HG02938 (cell line): ENCODE data around the gene FLNC.

Experiments
- ATAC-seq: cut with Tn5 transposase; IDR thresholded peaks from one replicate; pipeline ENCODE4 v1.9.1; 2021; ENCODE audit warnings: mild to moderate bottlenecking, moderate library complexity; ENCODE audit not compliant: unreplicated experiment

The FLNC gene

DNA sequence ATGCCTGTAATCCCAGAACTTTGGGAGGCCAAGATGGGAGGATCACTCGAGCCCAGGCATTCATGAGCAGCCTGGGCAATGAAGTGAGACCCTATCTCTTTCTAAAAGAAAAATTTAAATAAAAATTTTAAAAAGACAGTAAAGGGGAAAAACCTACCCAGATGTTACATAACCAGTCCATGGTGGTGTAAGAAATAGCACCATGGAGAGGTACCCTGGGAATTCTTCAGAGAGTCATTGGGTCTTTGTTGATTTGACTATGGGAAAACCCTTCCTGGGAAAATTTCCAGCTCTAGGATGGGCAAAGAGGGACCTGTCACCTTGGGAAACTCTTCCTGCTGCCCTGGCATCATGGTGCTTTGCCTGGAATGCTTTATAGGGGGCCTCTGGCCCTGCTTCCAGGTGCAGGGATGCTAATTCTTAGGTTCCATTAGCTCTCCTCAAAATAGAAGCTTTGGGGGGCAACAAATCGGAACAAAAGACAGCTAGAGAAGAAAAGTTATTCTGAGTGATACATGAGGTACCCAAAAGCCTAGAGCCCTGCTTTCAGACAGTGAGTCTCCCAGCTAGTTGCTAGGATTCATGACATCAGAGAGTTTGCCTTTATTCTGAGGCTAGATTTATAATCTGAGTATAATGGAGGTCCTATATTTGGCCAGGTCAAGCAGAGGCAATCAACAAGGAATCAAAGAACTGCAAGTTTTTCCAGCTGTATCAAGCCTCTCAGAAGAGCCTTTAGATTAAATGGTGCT is 28.4 kb upstream of the FLNC start:
- no peak for ATAC-seq

DNA sequence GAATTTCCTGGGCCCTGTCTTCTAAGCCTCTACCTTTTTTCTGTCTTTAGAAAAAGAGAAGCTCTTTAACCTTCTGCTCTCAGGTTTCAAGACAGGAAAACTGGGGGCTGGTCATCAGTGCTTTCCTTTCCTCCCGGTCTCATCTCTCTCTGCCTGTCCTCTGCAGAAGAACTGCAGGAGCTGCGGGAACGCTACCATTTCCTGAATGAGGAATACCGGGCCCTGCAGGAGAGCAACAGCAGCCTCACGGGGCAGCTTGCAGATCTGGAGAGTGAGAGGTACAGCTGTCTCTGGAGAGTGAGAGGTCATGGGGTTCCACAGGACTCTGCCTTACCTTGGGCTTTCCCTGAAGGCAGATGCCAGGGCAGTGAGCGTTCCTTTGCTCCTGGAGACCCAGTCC is 25.7 kb upstream of the FLNC start:
- ATAC-seq: no peak

DNA sequence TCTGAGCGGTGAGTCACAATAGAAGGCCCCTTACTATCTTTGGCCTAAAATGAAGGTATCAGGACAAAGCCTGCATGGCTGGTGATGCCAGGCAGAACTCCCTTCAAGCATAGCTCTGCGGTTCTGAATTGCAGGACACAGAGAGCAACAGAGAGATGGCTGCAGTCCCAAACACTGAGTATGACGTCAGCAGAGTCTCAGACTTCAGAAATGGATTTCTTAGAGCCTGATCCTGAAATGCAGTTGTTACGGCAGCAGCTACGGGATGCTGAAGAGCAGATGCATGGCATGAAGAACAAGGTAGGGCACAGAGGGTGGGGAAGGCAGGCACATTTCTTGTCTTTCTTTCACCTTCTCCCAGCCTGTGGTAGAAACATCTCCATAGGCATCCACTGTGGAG is 25.0 kb upstream of the FLNC start:
- ATAC-seq: no peak

DNA sequence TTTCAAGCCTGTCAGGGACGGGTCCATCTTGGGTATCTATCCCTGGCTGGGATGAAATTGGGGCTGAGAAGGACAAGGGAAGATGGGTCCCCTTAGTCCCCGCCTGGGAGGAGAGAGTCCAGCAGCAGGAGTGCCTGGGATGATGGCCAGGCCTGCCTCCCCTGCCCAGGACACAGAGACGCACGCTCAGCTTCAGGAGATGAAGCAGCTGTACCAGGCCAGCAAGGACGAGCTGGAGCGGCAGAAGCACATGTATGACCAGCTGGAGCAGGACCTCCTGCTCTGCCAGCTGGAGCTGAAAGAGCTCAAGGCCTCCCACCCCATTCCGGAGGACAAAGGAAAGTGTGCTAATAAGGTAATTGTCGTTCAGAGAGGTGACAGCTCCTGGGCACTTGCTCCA is 23.0 kb upstream of the FLNC start:
- ATAC-seq: no peak

DNA sequence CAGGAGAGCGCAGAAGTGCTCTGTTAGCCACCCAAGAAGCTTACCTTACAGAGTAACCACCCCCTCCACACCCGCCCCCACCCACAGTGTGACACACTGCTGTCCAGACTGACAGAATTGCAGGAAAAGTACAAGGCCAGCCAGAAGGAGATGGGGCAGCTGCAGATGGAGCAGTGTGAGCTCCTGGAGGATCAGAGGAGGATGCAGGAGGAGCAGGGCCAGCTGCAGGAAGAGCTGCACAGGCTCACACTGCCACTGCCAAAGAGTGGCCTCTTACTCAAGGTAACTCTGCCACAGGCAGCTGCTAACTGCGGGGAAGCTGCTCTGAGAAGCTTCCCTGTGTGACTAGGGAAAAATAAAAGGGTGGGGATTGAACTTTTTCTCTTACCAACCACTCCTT is 20.8 kb upstream of the FLNC start:
- ATAC-seq: no peak

DNA sequence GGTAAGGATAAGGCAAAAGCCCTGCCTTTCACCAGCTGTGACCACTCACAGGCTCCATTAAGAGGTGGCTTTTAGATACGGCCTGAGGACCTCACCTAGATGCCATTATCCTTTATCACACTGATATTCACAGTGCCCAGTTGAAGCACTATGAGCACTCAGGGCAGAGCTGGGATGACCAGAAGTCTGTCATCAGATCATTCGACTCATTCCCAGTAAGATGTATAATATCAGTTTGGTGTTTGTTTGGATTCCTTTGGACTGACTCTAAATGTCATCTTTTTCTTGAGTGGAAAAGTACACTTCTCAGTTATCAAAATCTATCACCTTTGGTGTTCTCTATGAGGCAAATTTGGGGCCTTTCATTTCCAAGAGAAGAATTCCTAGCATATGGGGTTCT is 19.7 kb upstream of the FLNC start:
- no peak for ATAC-seq

DNA sequence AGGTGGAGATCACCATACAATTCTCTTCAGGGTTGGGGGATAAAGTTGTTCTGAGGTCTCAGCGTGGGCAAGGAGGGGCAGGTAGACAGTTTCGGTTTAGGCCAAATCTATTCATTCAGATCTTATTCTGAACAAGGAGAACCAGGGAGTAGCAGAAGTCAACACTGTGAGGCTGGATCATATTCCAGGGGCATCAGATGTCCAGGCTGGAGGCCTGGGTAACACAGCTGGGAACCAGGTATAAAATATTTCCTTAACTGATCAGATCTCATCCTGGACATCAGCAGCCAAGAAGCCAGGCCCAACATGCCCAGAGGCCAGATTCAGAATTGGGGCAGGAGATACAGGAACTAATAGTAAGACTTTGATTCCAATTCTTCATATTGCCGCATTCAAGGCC is 19.2 kb upstream of the FLNC start:
- ATAC-seq: no peak

DNA sequence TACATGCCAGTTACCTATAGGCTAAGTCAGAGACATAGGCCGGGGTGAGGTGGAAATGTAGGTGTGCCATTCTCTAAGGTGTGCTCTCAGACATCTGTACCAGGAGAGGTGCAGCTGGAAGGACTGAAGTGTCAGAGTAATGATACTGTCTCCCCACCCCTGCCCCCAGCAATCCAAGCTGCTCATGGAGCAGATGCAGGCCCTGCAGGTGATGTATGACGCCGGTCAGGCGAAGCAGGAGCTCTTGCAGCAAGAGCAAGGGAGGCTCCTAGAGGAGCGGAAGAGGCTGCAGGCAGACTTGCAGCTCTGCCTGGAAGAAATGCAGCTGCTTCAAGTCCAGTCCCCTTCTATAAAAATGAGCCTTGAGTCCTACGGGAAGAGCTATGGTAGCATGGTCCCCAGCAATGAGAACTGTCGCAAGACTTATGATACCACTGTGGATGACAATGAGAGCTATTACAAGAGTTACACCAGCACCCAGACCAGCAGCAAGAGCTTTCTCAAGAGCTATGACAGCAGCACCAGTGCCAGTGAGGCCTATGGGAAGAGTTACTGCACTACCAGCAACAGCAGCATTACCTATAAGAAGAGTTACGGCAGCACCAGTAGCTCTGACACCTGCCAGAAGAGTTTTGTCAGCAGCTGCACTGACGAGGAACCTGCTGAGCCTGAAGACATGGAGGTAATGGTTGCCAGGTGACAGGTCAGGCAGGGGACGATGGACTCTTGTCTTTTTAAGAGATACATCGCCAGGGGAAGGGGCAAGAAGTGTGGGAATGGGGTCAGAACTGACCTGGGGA is 18.4 kb upstream of the FLNC start:
- no peak for ATAC-seq

DNA sequence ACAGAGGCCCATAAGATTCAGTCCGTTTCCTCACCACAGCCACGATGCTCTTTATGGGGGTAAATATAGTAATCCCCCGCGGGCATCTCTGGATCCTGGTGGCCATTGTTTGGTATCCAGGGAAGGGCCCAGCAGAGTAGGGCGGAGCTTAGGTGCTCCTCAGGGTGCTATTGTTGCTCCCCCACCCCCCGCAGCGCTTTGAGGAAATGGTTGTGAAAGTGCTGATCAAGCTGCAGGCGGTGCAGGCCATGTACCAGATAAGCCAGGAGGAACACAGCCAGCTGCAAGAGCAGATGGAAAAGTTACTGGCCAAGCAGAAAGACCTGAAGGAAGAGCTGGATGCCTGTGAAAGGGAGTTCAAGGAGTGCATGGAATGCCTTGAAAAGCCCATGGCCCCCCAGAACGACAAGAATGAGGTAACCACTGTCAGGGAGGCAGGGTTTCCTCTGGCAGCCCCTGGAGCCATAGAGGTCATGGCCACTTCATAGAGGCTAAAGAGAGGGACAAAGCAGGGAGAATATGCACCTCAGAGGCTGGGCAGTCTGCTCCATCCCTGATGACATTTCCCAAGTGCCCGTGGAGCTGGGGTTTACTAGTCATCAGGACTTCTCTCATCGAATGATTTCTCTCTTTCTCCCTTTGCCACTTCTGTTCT is 17.6 kb upstream of the FLNC start:
- ATAC-seq: no peak

DNA sequence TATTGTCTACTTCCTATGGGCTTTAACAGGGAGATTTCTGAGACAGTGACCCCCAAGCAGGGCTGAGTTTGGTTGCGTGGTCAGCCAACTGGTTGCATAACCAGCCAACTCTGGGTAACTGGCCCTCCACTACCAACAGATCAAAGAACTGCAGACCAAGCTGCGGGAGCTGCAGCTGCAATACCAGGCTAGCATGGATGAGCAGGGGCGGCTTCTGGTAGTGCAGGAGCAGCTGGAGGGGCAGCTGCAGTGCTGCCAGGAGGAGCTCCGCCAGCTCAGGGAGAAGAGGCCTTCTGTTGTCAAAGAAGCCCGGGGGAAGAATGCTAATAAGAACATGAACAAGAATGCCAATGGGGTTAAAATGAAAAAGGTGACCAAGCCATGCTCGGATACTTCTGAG is 15.7 kb upstream of the FLNC start:
- no peak for ATAC-seq

DNA sequence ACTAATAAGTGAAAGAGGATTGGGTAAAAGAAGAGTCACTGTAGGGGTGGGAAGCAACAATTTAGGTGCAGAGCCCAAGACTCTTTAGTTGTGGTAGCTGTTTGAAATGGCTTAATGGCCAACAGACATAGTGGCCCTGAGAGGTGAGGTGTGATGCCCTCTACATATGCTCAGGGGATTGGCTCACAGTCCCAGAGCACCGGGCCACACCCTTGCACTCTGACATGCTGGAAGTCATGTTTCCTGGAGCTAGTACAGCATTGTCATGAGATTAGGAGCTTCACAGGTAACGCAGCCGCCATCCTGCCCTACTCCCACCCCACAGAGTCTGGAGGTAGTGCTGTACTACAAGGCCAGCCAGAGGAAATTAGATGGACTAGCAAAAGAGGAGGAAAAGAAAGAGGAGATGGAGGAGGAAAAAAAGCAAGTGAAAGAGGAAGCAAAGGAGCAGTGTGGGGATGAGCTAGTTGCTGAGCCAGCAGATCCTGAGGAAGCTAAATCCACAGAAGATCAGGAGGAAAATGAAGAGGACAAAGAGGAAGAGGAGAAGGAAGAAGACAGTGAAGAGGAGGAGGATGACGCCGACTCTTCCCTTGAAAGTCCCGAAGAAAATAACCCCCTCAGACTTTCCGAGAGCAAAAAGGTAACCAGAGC is 14.8 kb upstream of the FLNC start:
- ATAC-seq: no peak

DNA sequence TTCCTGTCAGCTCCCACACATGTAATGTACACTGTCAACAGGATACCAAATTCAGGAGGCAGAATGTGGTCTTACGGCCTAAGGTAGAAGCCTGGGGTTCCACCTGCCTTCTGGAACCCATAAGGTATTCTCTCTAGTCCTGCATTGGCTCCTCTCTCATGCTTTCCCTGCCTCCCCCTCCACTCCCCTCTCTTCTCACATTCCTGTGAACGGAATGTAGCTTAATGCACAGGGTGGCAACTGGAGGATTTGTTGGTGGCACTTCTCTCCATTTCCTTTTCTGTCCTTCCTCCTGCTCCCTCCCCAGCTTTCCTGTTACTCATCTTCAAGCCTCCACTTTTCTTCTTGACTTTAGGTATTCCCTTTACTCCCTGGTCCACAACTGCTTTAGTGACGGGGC is 11.5 kb upstream of the FLNC start:
- no peak for ATAC-seq

DNA sequence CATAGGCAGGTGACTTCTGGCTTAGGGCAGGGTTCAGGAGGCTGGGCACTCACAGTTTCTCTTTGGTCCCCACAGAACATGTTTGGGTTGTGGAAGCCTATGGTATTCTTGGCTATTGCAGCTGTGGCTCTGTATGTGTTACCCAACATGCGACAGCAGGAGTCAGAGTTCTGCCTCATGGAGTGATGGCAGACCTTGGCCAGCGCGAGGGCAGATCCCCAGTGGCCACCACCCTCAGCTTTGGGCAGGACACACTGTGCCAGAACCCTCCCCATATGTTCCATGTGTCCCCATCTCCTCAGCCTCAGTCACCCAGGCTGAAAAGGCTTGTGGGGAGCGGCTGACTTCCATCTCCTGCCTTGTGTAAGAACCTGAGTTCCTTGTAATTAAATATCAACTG is 8.5 kb upstream of the FLNC start:
- no peak for ATAC-seq

DNA sequence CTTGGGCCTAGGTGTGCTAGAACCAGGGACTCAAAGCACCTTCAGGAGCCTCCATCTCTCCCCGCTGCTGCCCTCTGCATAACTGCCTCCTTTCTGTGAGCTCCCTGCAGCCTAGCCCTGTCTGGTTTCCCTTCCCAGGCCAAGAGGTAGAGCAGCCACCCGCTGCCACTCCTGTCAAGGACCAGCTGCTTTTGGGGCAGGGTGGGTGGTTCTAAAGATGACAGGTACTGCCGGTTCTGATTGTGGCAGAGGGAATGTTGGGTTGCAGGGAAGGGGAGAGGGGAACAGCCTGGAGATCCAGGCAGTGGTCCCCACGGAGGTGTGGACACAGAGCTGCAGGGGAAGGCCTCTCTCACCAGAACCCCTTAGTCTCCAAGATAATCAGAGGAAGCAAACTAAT is 3.7 kb upstream of the FLNC start:
- no peak for ATAC-seq

DNA sequence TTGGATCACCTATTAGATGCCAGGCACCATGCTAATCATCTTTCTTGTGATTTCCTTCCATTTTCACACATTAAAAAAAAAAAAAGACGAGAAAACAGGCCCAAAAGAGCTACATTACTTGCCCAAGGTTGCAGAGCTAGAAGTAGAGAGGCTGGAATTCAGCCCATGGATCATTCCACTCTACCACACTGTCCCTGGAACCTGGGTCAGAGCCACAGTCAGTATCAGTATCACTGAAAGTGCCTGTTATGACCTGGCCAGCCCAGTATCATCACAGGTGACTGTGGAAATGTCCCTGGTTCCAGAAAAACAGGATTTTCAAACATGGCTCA is 3.3 kb upstream of the FLNC start:
- ATAC-seq: no peak

DNA sequence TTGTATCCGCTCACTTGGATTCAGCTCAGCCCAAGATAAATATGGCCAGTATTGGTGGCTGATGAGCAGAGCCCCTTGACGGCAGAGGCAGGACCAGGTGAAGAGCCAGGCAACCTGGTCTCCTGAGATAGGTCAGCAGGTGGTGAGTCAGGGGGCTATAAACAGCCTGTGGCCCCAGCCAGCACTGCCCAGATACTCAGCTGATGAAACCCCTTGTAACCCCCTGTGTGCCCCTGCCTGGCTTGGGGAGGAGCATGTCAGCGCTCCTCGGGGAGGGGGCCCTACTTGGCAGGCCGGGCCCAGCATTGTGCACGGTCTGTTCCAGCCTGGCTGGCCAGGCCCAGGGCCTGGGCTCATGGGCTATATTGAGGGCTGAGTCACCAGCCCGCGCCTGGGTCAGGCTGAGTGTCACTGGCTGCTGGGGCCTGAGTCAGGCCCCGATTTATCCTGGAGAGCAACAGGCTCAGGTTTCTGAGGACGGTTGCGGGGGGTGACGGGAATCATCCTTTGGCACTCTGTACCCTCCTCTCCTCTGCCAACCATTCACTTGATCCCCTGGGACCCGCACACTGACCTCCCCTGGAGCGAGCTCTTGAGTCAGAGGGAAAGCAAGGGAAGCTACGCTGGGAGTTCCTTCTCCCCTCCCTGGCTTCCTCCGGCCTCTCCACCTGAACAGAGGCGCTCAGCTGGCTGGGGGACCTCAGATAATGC is 2.8 kb upstream of the FLNC start:
- ATAC-seq: no peak

DNA sequence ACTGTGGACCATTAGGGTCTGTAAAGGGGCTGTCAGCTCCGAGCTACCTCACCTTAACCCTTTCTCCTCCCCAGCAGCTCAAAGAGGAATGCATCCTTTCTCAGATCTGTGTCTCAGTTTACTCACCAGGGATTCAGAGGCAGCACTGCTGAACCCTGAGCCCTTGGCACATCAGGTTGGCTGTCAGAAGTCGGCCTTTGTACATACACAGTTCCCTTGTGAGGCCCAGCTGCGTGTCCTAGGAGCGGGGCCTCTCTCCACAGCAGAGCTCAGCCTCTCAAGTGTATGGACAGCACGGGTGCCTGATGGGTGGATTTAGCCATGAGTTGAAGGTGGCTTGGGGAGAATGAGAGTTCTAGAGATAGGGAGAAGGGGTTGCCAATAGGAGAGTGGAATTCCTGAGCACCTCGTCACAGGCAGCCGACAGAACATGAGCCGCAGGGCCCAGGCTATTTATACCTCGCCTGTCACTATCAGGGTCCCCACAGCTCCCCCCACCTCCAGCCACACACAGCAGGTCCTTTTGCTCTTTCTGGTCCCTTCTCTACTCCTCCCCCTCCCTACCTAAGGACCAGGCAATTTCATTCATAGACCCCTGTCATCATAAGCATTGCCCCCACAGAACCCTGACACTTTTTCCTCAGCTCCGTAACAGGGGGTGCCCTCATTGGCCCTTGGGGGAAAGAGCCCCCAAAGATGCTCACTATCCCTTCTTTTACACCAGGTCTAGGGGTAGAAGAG is 2.1 kb upstream of the FLNC start:
- no peak for ATAC-seq

DNA sequence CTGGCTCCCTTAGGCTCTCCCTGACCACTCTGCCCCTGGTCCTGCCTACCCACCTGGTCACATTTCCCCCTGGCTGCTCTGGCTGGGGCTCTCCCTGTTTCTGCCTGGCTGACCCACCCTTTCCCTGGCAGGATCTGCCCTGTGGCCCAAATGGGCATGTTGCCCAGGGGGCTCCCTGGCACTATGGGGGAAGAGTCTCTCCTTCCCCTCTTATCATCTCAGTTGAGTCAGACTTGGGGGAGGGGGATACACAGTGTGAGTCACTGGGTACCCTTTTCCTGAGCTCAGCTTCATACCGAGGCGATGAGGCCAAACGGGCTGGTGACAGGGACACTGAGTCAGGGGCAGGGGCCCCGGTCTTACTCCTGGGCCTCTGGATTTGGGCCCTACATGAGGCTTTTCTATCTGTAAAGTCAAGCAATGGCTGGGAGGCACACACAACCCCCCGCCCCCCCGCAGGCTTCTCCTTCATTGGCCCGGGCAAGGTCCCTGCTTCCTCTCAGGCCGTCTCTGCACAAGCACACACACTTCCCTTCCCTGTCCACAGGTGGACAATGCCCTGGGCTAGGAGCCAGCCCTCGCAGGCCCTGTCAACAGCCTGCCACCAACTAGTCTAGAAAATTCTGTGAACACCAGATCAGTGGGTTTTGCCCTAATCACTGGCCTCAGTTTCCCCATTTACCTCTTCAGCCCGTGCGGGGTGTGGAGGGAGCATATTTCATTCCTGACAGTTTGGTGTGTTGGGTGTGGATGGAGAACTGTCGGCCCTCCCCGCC is 627 bp upstream of the FLNC start:
- no peak for ATAC-seq

DNA sequence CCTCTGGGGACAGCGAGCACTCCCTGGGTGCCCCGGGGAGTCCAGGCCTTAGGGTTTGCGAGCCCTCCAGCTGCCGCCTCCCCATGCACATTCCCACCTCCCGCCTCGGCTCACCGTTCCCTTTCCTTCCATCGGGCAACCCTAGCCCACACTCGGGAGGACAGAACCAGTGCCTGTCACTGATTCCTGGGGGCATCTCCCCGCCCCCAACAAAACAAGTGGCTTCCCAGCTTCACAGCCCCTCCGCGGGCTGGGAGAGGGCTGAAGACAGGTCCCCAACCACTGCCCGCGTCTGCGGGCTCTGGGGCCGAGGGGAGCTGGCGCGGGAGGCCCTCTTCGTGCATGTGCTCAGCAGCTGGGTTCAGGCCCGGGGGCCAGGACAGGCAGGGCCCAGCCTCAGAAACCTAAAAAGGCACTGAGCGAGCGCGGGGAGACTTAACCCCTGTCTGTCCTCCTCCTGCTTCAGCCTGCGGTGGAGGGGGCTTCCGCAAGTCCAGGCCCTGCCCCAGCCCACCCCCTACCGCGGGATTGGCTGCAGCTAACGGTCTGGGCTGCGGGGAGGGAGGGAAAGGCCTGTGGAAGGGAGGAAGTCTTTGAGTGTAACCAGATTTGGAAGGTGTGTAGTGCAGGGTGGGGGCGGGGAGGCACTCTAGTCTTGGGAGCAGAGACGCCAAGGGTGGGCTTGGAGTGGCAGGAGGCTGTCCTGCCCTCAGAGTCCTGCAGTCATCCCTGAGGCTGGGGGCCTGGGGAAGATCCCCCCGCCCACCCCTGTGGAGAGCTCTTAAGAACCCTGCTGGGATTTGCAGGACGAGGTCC is 1.2 kb downstream of the FLNC start:
- no peak for ATAC-seq
